ENCODE data around the gene C6orf89.

C6orf89 gene, protein sequence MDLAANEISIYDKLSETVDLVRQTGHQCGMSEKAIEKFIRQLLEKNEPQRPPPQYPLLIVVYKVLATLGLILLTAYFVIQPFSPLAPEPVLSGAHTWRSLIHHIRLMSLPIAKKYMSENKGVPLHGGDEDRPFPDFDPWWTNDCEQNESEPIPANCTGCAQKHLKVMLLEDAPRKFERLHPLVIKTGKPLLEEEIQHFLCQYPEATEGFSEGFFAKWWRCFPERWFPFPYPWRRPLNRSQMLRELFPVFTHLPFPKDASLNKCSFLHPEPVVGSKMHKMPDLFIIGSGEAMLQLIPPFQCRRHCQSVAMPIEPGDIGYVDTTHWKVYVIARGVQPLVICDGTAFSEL

DNA sequence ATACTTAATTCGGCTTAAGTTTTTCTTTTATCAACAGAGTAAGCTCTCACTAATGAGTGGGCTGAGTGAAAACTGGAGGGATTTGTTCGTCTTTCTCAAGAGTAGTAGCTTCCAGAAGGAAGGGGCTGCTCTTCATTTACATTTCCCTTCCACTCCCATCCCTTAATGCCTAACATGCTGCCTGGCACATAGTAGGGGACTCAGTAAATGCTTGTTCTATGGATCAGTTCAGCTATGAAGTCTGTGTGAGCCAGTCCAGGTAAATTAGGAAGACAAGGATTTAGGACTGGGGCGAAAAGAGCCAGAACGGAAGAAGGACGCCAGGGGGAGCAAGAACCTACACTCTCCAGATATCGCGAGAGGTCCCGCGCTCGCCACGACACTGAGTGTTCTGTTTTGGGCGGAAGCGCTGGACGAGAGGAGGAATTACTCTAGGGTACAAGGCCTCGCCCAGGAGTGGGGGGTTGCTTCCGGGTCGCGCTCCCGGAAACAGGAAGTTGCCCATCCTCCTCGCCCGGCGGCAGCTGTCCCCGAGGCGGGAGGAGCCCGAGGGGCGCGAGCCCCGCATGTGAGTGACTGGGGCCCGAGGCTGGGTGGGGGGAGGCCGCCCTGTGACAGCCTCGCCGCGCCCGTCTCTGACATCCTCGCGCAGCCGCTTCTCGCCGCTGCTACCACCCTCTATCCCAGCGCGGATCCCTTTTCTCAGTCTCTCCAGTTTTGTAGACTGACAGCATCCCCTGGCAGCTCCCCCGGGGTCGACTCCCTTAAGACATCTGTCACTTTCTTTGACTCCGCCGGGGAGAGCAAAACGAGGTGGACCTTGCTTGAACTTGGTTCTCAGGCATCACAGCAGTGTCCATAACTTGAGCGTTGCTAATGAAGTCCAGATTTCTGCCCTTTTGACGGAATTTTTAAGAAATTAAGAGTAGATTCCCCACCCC, at the start of gene C6orf89:
Gene C6orf89 (plus strand): TSS at position 492 of the 941 bp plus-strand sequence. CDS start 13,493 bp downstream, outside the sequence.
- in situ Hi-C loops (cut with MboI; ENCODE audit: low sequenced_read_pairs) = loop anchor here (25.0 kb wide), 1 partner anchor 327 kb away; no protein-coding TSS in a partner anchor

DNA sequence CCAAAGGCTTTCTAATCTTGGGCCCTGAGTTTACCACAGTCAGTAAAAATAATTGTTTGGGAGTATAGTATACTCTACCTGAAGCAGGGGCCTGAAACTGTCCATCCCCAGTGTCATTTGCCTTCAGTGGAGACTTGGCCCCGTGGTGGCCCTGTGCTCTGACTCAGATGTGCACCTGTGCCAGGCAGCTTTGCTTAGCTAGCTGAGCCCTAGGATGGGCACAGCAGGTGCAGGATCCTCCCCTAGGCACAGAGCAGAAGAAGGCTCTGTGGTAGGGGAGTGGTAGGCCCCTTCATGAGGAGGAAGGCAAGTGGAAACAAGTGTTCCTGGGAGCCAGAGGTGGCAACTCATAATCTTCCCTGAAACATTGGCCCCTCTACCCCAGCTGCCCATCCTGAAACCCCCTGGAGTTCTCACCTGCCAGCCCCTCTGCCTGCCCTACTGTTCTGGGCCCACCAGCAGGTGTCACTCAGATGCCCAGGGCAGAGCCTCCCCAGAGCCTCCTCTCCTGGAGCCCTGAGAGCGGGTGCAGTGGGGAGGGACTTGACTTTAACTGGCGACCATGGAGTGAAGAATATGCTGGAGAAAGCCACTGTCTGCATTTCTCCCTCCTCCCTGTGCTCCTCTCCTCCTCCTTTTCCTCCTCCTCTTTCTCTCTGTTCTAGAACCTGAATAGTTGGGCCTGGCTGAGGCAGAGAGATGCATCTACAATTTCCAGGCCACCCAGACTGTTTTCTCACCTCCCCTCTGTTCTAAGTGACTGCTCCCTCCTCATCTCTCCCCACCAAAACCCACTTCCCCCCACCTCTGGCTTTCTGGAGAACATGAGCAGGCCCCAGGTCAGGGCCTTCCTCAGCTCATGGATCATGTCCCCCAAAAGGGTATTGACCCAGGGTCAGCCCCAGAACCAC, 49.4 kb upstream of the C6orf89 start:
- in situ Hi-C loops (cut with MboI; ENCODE audit: low sequenced_read_pairs) = no loop called here

DNA sequence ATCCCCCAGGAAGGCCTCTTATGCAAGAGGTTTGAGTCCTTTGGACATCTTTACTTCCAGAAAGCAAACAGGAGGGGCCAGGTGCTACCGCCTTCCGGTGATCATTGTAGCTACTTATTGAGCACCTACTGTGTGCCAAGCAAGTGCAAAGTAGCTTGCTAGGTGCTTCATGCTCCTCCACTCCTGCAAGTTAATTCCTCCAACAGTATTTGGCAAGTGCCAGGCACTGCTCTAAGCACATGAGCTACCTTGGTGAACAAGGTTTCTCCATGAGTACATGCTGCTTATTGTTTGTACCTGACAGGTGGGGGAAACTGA, 48.8 kb upstream of the C6orf89 start:
- in situ Hi-C loops (cut with MboI; ENCODE audit: low sequenced_read_pairs) = no loop called here

DNA sequence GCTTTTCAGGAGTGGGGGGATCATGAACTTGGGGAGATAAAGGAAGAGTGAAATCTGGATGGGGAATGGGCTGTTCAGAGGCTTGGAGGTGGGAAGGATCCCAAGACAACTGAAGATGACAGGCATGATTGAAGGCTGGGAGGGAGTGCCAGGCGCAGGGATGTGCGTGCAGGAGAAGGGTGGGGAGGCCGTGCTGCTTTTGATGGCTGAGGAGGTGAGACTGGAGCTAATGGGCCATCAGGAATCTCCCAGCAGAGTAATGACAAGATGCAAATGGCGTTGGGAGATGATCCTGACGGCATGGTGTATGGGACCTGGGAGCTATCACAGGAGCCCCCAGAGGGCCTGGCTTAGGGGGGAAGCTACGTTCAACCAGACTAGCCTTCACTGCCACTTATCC, 48.1 kb upstream of the C6orf89 start:
- in situ Hi-C loops (cut with MboI; ENCODE audit: low sequenced_read_pairs) = no loop called here

DNA sequence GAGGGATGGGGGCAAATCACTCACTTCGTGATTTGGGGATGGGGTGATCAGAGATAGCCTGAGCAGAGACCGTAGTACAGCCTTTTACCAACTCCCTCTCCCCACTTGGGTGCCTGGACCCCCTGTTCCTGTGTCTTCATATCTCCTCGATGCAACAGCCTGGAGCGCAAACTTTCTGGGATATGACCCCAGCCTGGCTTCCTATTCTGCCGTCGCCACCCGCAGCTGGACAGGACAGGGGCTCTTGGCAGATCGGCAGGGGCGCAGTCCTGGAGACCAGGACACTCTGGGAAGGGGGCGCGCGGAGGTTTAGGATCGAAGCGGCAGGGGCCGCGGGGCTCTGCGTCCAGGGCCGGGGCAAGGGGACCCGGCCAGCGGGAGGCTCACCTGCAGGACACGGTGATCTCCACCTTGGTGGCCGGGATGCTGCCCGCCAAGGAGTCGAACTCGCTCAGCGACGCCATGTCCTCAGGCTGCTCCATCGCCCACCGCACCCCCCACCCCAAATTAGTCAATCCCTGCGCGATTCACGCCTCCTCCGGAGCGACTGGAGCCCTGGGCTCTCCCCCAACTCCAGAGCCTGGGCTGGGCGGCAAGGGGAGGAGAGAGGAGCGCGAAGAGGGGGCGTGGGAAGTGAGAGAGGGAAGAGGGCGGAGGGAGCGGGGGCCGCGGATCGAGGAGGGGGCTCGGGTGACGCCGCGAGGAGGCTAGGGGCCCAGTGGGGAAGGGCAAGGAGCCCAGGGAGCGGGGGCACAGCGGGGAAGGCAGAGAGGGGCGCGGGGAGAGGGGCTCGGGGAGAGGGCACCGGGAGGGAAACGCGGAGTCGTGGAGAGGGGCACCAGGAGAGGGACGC, 46.6 kb upstream of the C6orf89 start, which contains the start of gene CPNE5:
Gene CPNE5 (minus strand): TSS at position 549 of the 853 bp plus-strand sequence. CDS start 67 bp downstream, at position 482.
- in situ Hi-C loops (cut with MboI; ENCODE audit: low sequenced_read_pairs) = no loop called here

DNA sequence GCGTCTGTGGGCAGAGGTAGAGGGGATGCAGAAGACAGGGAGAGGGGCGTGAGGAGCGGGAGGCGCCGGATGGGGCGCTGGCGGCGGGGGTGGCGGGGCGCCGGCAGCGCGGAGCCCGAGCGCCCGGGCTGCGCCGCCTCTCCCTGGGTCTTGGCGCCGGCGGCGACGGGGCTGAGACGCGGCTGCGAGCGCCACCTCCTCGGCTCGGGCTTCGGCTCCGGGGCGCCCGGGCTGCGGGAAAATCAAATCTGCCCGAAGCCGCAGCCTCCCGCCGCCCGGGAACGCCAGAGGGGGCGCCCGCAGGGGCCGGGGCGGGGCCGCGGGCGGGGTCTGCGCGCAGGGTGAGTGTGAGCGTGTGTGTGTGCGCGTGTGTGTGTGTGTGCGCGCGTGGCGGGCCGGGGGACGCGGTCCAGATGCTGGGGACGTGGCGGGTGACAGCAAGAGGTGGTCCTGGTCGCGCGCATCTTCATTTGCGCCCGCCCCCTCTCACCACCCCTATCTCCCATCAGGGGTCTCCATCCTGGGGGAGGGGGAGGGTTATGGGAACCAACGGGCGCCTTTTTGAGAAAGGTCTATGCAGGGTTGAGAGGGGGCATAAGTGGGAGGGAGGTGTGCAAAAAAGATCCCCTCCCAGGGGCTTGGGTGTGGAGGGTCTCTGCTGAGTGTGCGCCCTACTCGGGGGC, 45.9 kb upstream of the C6orf89 start:
- in situ Hi-C loops (cut with MboI; ENCODE audit: low sequenced_read_pairs) = no loop called here

DNA sequence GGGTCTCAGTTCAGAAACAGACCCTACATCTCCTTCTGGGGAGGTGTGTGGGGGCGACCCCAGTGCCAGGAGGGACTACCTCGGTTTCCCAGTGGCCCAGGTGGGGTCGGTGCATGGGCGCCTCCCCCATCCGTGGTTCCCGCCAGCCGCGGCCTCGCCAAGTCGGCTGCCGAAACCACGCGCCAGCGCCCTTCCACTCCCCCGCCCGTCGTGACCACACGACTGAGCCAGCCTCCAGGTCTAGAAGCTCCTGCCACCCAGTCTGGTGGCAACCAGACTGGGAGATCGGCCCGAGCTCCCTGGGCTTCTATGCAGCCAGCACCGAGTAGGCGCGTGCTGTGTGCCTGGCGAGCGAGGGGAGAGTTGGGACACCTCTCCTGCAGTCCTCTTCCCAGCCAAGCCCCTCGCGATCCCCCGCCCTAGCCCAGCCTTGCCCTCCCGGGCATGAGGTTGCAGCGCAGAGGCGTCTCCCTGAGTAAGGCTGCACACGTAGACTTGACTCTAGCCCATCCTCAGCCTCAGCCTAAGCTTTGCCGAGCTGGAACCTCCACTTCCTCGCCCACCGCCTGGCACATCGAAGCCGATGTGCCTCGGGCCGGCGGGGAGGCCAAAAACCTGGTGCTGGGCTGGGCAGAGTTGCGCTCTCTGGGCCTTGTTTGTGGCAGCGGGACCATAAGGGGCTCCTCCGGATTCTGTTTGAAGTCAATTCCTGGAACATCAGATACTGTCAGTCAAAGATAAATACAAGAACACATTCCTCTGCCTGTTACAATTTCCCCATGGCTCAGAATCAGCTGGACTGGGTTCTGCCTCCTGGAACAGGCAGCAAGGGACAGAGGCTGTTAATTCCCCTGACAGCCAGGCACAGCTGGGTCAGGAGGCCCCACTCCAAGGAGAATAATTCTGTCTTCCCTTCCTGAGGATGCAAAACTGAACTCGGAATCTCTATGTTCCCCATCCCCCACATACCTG, 45.0 kb upstream of the C6orf89 start:
- in situ Hi-C loops (cut with MboI; ENCODE audit: low sequenced_read_pairs) = no loop called here

DNA sequence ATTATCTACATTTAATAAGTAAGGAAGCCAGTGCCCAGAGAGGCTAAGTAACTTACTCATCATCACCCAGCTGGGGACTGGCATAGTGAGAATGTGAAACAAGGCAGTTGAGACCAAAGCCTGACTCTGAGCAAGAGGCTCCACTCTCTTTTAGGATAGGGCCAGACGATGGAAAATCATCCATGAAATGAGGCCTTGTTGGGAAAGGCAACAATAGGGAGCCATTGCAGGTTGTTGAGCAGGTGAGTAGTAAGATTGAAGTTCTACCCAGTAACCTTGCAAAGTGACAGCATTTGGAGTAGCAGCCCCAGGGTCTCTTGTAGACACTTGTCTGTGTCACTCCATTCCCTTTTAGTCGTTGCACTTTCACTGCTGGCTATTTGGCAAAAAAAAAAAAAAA, 44.0 kb upstream of the C6orf89 start:
- in situ Hi-C loops (cut with MboI; ENCODE audit: low sequenced_read_pairs) = no loop called here

DNA sequence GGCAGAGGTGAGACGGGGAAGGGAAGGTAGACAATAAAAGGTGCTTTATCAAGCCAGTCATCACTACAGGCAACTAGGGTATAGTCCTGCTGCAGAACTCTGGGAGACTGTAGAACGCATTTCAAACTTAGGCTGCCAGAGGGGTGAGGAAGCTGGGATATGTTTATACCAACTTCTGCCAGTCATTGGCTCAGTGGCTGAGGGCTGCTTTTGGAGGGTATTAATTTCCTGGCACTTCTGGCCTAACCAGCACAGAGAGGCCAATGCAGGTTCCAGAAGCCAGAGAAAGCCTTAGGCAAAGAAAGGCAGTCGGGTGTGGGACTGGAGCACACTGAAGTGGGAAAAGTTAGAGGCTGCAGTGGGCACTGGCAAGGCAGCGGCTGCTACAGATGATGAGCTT, 42.6 kb upstream of the C6orf89 start:
- in situ Hi-C loops (cut with MboI; ENCODE audit: low sequenced_read_pairs) = no loop called here

DNA sequence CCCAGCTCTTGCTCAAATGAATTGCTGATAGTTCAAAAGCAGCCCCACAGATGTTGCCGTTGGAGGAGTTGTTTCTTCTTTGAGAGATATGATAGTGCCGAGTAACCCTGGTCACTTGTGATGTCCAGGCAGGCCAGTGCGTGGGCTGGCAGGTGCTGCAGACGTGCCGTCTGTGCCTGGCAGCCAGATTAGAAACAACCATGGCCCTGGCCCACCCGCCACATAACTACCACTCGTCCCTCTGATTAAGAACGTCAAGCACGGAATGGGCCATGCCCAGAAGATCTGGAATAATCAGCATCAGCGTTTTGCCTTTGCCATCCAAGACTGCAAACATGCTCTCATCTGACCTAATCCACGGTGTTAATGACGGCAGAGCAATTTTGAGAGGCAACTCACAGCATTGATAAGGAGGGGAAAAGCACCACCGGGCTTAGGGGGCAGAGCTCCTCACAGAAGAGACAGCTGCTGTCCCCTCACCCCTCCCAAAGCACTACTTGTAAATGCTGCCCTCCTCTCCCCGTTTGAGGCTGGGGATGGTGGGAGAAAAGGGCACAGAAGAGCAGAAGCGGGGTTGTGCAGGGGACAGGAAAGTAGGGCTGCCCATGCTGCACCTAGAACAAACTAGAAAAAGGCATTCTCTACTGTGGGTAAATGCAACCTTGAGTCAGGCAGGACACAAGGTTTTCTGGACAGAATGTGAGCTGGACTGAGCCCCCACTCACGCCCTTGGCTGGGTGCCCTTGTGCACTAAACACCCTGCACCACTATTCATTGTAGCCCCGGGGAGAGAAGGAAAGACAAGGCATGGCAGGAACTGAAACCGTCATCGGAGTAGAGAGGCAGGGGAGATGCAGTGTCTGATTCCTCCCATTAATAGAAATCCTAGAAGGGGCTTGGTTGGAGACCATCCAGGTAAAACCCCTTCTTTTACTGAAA, 41.3 kb upstream of the C6orf89 start:
- in situ Hi-C loops (cut with MboI; ENCODE audit: low sequenced_read_pairs) = no loop called here

DNA sequence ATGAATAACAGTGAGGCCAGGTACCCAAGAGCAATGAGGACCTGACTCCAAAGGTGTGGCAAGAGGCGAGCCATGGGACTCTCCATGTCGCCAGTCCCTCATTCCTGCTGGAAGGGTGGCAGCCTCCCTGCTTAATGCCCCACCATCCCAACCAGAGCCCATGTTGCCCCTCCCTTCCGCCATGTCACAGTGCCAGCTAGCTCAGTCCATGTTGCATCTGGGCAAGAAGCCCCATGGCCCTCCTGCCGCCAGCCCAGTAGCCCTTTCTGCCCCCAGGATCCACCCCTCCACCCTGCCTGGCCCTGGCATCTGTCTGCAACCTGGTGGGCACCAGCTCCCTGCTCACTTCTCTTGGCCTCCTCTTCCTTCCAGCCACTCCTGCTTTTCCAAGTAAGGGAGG, 40.5 kb upstream of the C6orf89 start:
- in situ Hi-C loops (cut with MboI; ENCODE audit: low sequenced_read_pairs) = no loop called here

DNA sequence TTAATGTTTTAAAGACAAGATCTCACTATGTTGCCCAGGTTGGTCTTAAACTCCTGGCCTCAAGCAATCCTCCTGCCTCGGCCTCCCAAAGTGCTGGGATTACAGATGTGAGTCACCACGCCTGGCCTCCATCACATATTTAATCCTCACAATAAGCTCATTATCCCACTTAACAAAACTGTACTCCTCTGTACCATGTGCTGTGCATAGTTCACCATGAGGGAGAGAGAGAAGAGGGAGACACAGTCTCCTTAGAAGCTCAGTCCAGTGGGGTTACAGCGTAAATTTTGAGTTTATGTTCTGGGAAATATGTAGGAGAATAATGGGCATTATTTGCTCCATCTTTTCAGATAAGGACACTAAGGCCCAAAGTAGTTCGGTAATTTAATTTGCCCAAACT, 38.6 kb upstream of the C6orf89 start:
- in situ Hi-C loops (cut with MboI; ENCODE audit: low sequenced_read_pairs) = no loop called here

DNA sequence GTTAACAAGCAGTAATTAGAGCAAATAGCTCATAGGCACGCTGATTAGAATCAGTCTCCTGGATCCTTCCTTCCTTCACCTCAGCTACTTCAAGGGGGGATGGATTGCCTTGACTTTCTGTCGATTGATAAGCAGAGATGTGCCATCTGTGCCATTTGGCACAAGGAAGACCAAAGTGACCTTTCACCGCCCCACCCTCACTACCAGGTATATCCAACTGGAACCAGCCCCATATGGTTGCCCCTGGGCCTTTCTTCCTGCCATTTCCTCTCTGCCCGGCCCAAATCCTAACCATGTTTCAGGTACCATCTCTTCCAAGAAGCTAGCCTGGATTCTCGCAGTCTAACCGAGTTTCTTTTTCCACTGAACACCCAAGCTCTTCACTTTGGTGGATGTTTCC, 37.8 kb upstream of the C6orf89 start:
- in situ Hi-C loops (cut with MboI; ENCODE audit: low sequenced_read_pairs) = no loop called here

DNA sequence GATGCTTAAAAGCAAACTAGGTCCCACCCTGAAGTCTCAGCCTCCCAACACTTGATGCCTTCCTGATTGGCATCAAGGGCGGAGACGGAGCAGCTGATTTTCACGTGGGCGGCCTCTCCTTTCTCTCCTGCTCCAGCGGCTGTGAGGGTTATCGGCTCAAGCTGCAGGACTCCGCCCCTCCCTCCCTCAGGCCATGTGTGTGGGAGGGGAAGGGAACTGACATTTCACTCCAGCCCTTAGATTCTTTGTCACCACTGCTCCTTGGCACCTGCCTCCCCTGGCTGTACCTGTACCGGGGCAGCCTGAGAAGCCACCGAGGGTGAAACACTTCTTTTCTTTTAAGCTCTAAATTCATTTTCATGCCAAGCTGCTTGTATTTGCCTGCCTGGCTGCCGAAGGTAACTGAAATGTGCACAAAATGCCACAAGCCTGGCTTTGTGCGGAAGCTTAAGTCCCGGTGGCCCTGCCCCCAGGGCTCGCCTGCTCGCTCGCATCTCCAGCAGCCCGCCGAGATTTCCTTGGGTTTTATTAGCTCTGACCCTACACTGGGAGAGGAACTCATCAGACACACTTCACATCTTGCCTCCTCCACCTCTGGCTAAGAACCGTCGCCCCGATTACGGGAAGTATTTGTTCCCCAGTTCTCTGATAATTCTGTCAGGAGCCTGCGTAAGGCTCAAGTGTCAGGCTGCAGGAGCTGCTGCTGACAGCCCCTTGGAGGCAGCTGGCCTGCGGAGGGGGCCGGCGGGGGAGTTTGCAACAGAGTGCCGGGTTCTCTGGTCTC, 36.9 kb upstream of the C6orf89 start:
- in situ Hi-C loops (cut with MboI; ENCODE audit: low sequenced_read_pairs) = no loop called here

DNA sequence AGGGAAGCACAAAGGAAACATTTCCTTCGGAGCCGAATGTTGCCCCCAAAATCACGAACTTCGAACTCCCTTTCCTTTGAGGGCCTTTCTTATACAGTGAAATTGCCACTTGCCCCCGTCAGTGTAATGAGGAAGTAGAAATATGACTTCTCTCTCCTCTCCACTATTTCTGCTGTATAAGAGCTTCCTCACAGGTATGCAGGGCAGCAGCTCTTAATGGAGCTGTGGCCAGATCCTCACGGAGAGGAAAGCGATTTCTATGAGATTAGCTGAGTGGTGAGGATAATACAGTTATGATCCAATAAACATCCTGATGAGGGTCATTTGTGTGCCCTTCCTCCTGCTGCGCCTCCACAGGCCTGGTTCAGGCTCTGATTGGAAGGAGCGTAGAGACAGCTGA, 35.7 kb upstream of the C6orf89 start:
- in situ Hi-C loops (cut with MboI; ENCODE audit: low sequenced_read_pairs) = no loop called here

DNA sequence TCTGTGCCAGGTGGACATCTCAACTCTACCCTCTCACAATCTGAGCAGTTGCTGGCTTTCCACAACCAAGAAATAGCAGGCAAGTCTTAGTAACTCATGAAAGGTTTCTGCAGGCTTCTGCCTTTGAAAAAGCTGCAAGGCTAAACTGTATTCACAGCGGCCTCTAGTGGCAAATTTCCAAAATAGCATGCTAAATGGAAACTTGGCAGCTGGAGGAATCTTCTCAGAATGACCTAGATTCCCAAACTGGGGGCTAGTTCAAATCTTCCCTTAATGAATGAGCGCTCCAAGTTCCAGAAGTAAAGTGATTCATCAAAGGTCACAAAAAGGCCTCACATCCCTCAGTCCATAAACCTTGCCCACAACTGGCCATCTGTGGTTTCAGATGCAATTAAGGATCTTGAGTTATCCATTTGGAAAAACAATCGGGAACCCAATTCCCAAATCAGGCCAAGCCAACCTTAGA, 34.6 kb upstream of the C6orf89 start:
- in situ Hi-C loops (cut with MboI; ENCODE audit: low sequenced_read_pairs) = no loop called here

Data from HL-60/S4 treated with retinoic acid at 250 ng/mL for 4 days and 3 days (cell line).